Fibroblast of peridontal ligament (primary cell): ENCODE measurements around the gene LIME1.

Experiments used
- DNase-seq: peaks from one replicate; pipeline ENCODE4 v3.0.0-alpha.2; 2010; ENCODE audit errors: extremely low read depth

LIME1 gene

GRCh38 chr20:63739130-63740069, 2.9 kb downstream of the LIME1 start, which contains the start of gene SLC2A4RG:
Gene SLC2A4RG, plus strand, starts transcription at chr20:63739776. Its CDS starts 137 bp downstream, at chr20:63739913.
- DNase-seq = peak; percentile 58

GRCh38 chr20:63740070-63740626, 3.7 kb downstream of the LIME1 start:
- DNase-seq = peak; percentile 25

GRCh38 chr20:63740627-63741353, 4.3 kb downstream of the LIME1 start:
- DNase-seq = peak; percentile 88

GRCh38 chr20:63741354-63741675, 4.9 kb downstream of the LIME1 start:
- DNase-seq = no peak

GRCh38 chr20:63741676-63742380, 5.4 kb downstream of the LIME1 start:
- DNase-seq = no peak

- DNase-seq = no peak
Observed at GRCh38 chr20:63742381-63743024, 6.0 kb downstream of the LIME1 start.

GRCh38 chr20:63743210-63743970, 6.9 kb downstream of the LIME1 start:
- DNase-seq = no peak

GRCh38 chr20:63744158-63744557, 7.7 kb downstream of the LIME1 start:
- DNase-seq = no peak

GRCh38 chr20:63744574-63745423, 8.3 kb downstream of the LIME1 start:
- DNase-seq = no peak

- DNase-seq = no peak
Observed at GRCh38 chr20:63745424-63745805, 9.0 kb downstream of the LIME1 start.

GRCh38 chr20:63745961-63746731, 9.7 kb downstream of the LIME1 start:
- no peak for DNase-seq

GRCh38 chr20:63746751-63747315, 10.4 kb downstream of the LIME1 start:
- DNase-seq = no peak

- DNase-seq = no peak
Observed at GRCh38 chr20:63747622-63748069, 11.2 kb downstream of the LIME1 start.

- no peak for DNase-seq
Observed at GRCh38 chr20:63748070-63748933, 11.8 kb downstream of the LIME1 start.

GRCh38 chr20:63748934-63749270, 12.4 kb downstream of the LIME1 start:
- DNase-seq = no peak

- DNase-seq = no peak
Observed at GRCh38 chr20:63749597-63750508, 13.4 kb downstream of the LIME1 start.
